GM13976 (cell line): ENCODE data around the gene PAK1.

Experiments used
- DNase-seq: peaks from one replicate; pipeline ENCODE4 v3.0.0; 2012; ENCODE audit warnings: low spot score
- CTCF ChIP-seq: IDR thresholded peaks from 2 replicates; pipeline ENCODE4 v1.5.1; 2012; ENCODE audit warnings: borderline replicate concordance, mild to moderate bottlenecking; ENCODE audit not compliant: insufficient read depth; ENCODE audit errors: extremely low read depth, missing control alignments, control extremely low read depth
- in situ Hi-C: fragments of 300-500 bp; cut with MboI; formaldehyde crosslinking; loops from one replicate; pipeline ENCODE4 v1.12.0; 2022; ENCODE audit warnings: low sequenced_read_pairs, mixed read lengths, inconsistent platforms; ENCODE audit not compliant: unreplicated experiment

Gene PAK1

GRCh38 chr11:77289737-77290136 is 184.2 kb downstream of the PAK1 start:
- TF ChIP-seq CTCF, result no peak
- in situ Hi-C loops, result no loop called here

GRCh38 chr11:77287615-77288273 is 186.2 kb downstream of the PAK1 start:
- in situ Hi-C loops, result no loop called here
- no peak for DNase-seq
- TF ChIP-seq CTCF, result no peak

More at GRCh38 chr11:77289737-77290136, 184.2 kb downstream of the PAK1 start:
- no peak for DNase-seq

- no peak for TF ChIP-seq CTCF
- in situ Hi-C loops, result no loop called here
- DNase-seq, result no peak
These were observed 186.8 kb downstream of the PAK1 start for GRCh38 chr11:77287136-77287535.

- in situ Hi-C loops, result no loop called here
- DNase-seq, result no peak
- no peak for TF ChIP-seq CTCF
These were observed 189.1 kb downstream of the PAK1 start for GRCh38 chr11:77284476-77285468.

- no peak for DNase-seq
- in situ Hi-C loops, result no loop called here
- no peak for TF ChIP-seq CTCF
These were observed 190.8 kb downstream of the PAK1 start for GRCh38 chr11:77283101-77283500.

GRCh38 chr11:77278595-77279506 is 195.0 kb downstream of the PAK1 start:
- no peak for TF ChIP-seq CTCF
- in situ Hi-C loops, result no loop called here

More at GRCh38 chr11:77278595-77279506, 195.0 kb downstream of the PAK1 start:
- no peak for DNase-seq
